Fibroblast of pulmonary artery (primary cell): ENCODE data around the gene MARK2.

Experiments used
- DNase-seq: peaks from one replicate; pipeline ENCODE4 v3.0.0-alpha.2; 2010; ENCODE audit warnings: low read depth
- H3K4me3 ChIP-seq: replicated peaks from 2 replicates; pipeline ENCODE4 v1.5.1; 2011; ENCODE audit warnings: low read depth, mild to moderate bottlenecking, control low read depth, low read length, moderate library complexity
- TF ChIP-seq, protein P1 (sequence below): IDR thresholded peaks from 2 replicates; pipeline ENCODE4 v1.5.1; 2011; ENCODE audit warnings: mild to moderate bottlenecking, control low read depth, low read length, inconsistent platforms; ENCODE audit errors: missing control alignments

MARK2 gene

DNA sequence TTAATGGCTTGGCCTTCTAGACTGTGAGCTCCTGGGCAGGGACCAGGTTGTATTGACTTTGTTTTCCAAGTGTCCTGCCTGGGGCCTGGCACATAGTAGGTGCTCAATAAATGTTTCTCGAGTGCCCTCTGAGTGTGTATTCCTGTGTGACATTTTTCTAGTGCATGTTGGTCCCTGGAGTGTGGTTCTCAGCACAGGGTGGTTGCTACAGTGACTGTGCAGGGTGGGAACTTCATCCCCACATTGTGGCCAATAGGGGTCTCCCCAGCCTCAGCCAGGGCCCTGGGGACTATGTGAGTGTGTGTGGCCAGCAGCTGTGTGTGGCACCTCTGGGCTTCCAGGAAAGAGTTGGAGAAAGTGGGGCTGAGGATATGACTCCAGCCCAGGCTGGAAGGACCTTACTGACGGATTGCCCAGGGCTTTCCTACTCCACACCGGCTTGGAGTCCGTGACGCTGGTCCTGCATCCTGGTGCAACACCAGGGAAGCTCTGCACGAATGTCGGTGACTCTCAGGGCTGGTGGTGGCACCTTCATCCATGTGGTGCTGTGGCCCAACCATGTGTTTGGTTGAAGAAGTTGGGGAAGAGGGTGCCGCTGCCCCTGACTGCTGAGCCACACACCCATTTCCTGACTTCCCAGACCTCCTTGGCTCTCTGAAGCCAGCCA lies 9.0 kb upstream of the MARK2 start:
- DNase-seq: peak; percentile 51
- no peak overlapping the region for H3K4me3 ChIP-seq
- TF ChIP-seq, protein P1, sequence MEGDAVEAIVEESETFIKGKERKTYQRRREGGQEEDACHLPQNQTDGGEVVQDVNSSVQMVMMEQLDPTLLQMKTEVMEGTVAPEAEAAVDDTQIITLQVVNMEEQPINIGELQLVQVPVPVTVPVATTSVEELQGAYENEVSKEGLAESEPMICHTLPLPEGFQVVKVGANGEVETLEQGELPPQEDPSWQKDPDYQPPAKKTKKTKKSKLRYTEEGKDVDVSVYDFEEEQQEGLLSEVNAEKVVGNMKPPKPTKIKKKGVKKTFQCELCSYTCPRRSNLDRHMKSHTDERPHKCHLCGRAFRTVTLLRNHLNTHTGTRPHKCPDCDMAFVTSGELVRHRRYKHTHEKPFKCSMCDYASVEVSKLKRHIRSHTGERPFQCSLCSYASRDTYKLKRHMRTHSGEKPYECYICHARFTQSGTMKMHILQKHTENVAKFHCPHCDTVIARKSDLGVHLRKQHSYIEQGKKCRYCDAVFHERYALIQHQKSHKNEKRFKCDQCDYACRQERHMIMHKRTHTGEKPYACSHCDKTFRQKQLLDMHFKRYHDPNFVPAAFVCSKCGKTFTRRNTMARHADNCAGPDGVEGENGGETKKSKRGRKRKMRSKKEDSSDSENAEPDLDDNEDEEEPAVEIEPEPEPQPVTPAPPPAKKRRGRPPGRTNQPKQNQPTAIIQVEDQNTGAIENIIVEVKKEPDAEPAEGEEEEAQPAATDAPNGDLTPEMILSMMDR: peak; percentile 36

DNA sequence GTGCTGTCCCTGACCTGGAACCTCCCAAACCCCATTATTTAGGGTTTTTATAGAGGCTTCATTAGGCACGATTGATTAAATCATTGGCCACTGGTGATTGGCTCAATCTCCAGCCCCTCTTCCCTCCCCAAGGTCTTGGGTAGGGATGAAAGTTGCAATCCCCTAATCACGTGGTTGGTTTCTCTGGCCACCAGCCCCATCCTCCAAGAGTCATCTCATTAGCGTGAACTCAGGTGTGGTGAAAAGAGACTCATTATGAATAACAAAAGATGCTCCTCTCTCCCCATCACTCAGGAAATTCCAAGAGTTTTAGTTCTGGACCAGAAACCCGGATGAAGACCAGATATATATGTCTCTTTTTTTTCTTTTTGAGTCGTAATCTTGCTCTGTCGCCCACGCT lies 7.6 kb upstream of the MARK2 start:
- TF ChIP-seq, protein P1: no peak
- DNase-seq: no peak
- H3K4me3 ChIP-seq: no peak overlapping the region

DNA sequence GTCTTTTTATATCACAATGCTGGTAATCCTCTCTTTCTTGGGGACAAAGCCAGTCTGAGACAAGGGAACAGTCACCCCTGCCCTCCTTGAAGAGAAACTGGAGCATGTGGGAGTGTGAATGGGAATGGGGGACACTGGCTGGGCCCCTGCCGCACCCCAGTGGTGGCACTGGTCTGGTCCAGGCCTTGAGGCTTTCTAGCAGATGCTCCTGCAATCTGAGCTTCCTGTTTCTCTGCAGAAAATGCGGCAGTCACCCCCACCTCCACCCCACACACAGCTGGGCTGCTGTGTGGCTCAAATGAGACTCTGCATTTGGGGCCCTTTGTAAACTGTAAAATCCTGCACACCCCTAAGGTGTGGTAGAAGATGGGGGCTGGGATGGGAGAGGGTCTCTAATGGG lies 6.6 kb upstream of the MARK2 start:
- TF ChIP-seq, protein P1: no peak
- no peak overlapping the region for H3K4me3 ChIP-seq
- no peak for DNase-seq

DNA sequence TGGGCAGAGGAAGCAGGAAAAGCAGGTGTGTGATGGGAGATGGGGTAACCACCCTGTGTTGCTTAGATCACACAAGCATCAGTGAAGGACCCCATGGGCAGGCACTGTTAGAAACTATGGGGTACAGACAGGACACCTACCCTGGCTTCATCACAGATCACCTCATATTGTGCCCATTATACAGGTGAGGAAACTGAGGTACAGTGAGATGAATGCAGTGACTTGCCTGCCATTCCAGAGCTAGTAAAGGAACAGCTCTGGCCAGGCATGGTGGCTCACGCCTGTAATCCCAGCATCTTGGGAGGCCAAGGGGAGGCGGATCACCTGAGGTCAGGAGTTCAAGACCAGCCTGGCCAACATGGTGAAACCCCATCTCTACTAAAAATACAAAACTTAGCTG lies 5.9 kb upstream of the MARK2 start:
- TF ChIP-seq, protein P1: no peak
- no peak for DNase-seq
- no peak overlapping the region for H3K4me3 ChIP-seq

DNA sequence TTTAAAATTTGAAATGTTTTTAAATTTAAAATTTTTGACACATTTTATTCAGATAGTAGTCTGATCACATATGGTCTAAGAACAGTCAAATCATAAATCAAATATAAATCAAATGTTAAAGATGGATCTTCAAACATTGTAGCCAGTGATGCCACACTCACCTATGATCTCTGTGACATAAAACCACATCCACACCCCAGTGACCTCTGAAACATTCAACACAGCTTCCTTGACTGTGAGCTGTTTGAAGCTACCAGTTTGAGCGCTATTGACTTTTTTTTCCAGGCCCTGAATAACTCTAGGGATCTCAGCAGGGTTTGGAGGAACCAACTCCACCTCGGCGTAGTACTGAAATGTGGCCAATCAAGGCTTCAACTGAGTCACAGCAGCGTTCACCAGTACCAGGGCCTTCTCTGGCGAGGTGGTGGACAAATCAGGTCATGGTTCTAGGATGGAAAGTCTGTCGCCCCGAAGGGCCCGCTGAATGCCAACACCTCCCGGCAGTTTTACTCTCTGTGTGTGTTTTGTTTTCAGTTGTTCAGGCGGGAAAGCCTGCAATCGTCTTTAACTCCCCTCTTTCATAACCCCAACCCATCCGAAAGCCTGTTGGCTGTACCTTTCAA lies 4.3 kb upstream of the MARK2 start:
- TF ChIP-seq, protein P1: no peak
- no peak for DNase-seq
- no peak overlapping the region for H3K4me3 ChIP-seq

DNA sequence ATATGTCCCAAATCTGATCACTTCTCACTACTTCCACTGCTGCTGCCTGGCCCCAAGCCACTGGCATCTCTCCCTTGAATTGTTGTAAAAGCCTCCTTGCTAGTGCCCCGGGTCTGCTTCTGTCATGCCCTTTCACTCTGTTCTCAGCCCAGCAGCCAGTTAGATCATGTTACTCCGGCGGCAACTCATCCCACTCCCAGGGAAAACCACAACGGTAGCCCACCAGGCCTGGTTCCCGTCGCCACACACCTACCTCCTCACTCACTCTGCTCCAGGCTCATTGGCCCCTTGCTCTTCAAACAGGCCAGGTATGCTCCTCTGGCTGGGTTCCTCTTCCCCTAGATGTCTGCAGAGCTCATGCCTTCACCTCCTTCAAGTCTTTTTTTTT lies 3.8 kb upstream of the MARK2 start:
- DNase-seq: no peak
- no peak overlapping the region for H3K4me3 ChIP-seq
- TF ChIP-seq, protein P1: no peak

DNA sequence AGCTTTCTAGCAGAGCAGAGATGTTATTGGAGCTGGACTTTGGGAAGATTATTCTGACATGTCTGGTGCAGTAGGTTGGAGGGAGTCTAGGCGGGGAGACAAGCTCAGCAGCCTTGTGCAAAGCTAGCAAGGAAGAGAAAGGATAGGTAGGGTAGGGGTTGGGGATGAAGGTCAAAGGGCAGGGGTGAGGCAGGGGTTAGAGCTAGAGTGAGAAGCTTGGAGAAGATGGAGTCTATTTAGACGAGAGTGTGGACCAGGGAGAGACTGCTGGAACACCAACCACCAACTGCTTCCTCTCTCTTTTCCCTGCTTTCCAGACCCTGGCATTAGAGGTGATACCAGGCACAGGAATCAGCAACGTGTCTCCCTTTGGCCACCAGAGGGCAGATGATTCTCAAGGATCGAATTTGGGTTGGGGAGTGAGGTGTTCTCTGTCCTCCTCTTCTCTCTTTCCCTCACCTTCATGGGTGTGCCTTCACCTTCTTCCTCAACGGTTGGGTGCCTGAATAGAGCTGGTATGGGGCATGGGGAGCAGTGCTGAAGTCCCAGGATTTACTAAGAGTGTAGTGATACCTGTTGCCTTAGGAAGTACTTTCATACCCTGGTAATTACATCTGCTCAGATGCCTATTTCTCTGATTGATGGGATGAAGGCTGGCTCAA lies 1.8 kb upstream of the MARK2 start:
- no peak overlapping the region for H3K4me3 ChIP-seq
- TF ChIP-seq, protein P1: peak; percentile 95
- peak; percentile 82 for DNase-seq
